Fibroblast of lung (primary cell): Measurements from ENCODE around the gene PDLIM3. TPM values are rescaled to one million over a fixed set of nuclear protein-coding genes. Genes with fewer than 3 reads are reported as not detected.

Experiments
- DNase-seq, 2 donors: peaks; one replicate each; pipeline versions ENCODE4 v3.0.0 to v3.0.0-alpha.2; 2010; ENCODE audit warnings: low read depth in 2 of 2
- H2AFZ ChIP-seq: 2 replicates; pipeline ENCODE4 v1.5.1; 2012; ENCODE audit warnings: low read length, control low read depth, inconsistent platforms
- H3K27ac ChIP-seq: 2 replicates; pipeline ENCODE4 v1.5.1; 2011; ENCODE audit warnings: low read length, control low read depth; ENCODE audit not compliant: insufficient read depth
- H3K27me3 ChIP-seq: 2 replicates; pipeline ENCODE4 v1.5.1; 2011; ENCODE audit warnings: mild to moderate bottlenecking, low read length; ENCODE audit not compliant: control insufficient read depth, insufficient read depth
- H3K36me3 ChIP-seq: 2 replicates; pipeline ENCODE4 v1.5.1; 2011; ENCODE audit warnings: low read length; ENCODE audit not compliant: control insufficient read depth, insufficient read depth
- H3K4me1 ChIP-seq: 2 replicates; pipeline ENCODE4 v1.5.1; 2011; ENCODE audit warnings: low read length; ENCODE audit not compliant: control insufficient read depth, insufficient read depth; ENCODE audit errors: extremely low read depth
- H3K4me2 ChIP-seq: 2 replicates; pipeline ENCODE4 v1.5.1; 2011; ENCODE audit warnings: low read length, control low read depth; ENCODE audit not compliant: insufficient read depth; ENCODE audit errors: extremely low read depth
- H3K4me3 ChIP-seq, 4 experiments: fragments of 200-600 bp in 1 of 4; sonication (generic) in 1 of 4; replicated peaks in 1 of 4; 2 replicates each; pipeline ENCODE4 v1.5.1; 2011 to 2016; ENCODE audit warnings: low read length in 4 of 4, low read depth in 3 of 4, mild to moderate bottlenecking in 3 of 4, control low read depth in 2 of 4, inconsistent platforms in 1 of 4, mixed read lengths in 1 of 4; ENCODE audit not compliant: insufficient read depth in 1 of 4; ENCODE audit errors: control extremely low read depth in 1 of 4
- H3K79me2 ChIP-seq: 2 replicates; pipeline ENCODE4 v1.5.1; 2012; ENCODE audit warnings: mild to moderate bottlenecking, low read length, inconsistent platforms; ENCODE audit not compliant: control insufficient read depth, insufficient read depth
- H3K9ac ChIP-seq: 2 replicates; pipeline ENCODE4 v1.5.1; 2011; ENCODE audit warnings: mild to moderate bottlenecking, low read length, control low read depth; ENCODE audit not compliant: insufficient read depth
- H3K9me3 ChIP-seq: 2 replicates; pipeline ENCODE4 v1.5.1; 2012; ENCODE audit warnings: low read depth, low read length; ENCODE audit not compliant: control insufficient read depth, insufficient read depth
- H4K20me1 ChIP-seq: 2 replicates; pipeline ENCODE4 v1.5.1; 2011; ENCODE audit warnings: low read length; ENCODE audit not compliant: control insufficient read depth, insufficient read depth; ENCODE audit errors: extremely low read depth
- CTCF ChIP-seq, 2 donors: IDR thresholded peaks in 1 of 2; conservative IDR thresholded peaks in 1 of 2; 1 replicate in 1 of 2; 2 replicates in 1 of 2; pipeline ENCODE4 v1.5.1; 2011 to 2012; ENCODE audit warnings: low read length in 2 of 2, control low read depth in 1 of 2, inconsistent platforms in 1 of 2, low read depth in 1 of 2, mild to moderate bottlenecking in 1 of 2
- EZH2 ChIP-seq: IDR thresholded peaks from 2 replicates; pipeline ENCODE4 v1.5.1; 2012; ENCODE audit warnings: low read length, control low read depth, mild to moderate bottlenecking; ENCODE audit errors: missing control alignments
- polyA plus RNA-seq, 2 donors: library from polyadenylated mRNA; depleted of rRNA in 1 of 2; stranded (reverse) in 1 of 2; unstranded in 1 of 2; fragments of >200 nt; gene quantifications; 2 replicates each; pipeline ENCODE4 v1.2.1, GENCODE V29; 2011 to 2012; ENCODE audit warnings: missing spikeins in 1 of 2
- total RNA-seq: library from RNA; depleted of rRNA; stranded (reverse); fragments of >200 nt; gene quantifications from 2 replicates; pipeline ENCODE4 v1.2.1, GENCODE V29; 2014

PDLIM3 gene
- total and polyA plus RNA-seq, 2 donors (not counting 1 experiment from before 2014, with no cell fraction given) = 8.7 to 20.8 TPM

GRCh38 chr4:185464183-185464582, 71.1 kb downstream of the PDLIM3 start:
- H3K27me3 ChIP-seq = no peaks in the 10 kb centered on the region
- TF ChIP-seq EZH2 (no peak), CTCF (conservative IDR thresholded peaks at IDR 0.05 in 1 of 2, IDR thresholded peaks at IDR 0.05 in 1 of 2; ENCODE audit: low read depth in 1 of 2, low read length in 2 of 2) (no peak)
- no peak overlapping the region for H3K4me2 ChIP-seq
- no peak overlapping the region for H3K4me3 ChIP-seq
- no peak for DNase-seq
- no peaks in the 10 kb centered on the region for H3K4me1 ChIP-seq
- H3K79me2 ChIP-seq = no peaks in the 10 kb centered on the region
- H3K9ac ChIP-seq = no peak overlapping the region
- no peaks in the 10 kb centered on the region for H4K20me1 ChIP-seq
- no peaks in the 10 kb centered on the region for H3K36me3 ChIP-seq
- H3K27ac ChIP-seq = no peak overlapping the region
- no peak overlapping the region for H2AFZ ChIP-seq
- H3K9me3 ChIP-seq = no peaks in the 10 kb centered on the region

- Histone ChIP-seq H3K79me2 (no peaks in the 10 kb centered on the region), H2AFZ (no peak overlapping the region), H3K4me3 (no peak overlapping the region), H3K9me3 (no peaks in the 10 kb centered on the region), H3K4me2 (no peak overlapping the region), H3K27ac (no peak overlapping the region), H3K36me3 (no peaks in the 10 kb centered on the region), H4K20me1 (no peaks in the 10 kb centered on the region), H3K27me3 (no peaks in the 10 kb centered on the region), H3K9ac (no peak overlapping the region), H3K4me1 (no peaks in the 10 kb centered on the region)
- no peak for DNase-seq
- TF ChIP-seq EZH2 = no peak
- TF ChIP-seq CTCF (conservative IDR thresholded peaks at IDR 0.05 in 1 of 2, IDR thresholded peaks at IDR 0.05 in 1 of 2; ENCODE audit: low read depth in 1 of 2, low read length in 2 of 2) = no peak
Observed at GRCh38 chr4:185463541-185463940, 71.8 kb downstream of the PDLIM3 start.

GRCh38 chr4:185461565-185461964, 73.7 kb downstream of the PDLIM3 start:
- Histone ChIP-seq H3K4me3 (no peak overlapping the region), H3K9ac (no peak overlapping the region), H3K4me2 (no peak overlapping the region), H3K79me2 (no peaks in the 10 kb centered on the region), H3K27ac (no peak overlapping the region), H3K9me3 (no peaks in the 10 kb centered on the region), H2AFZ (no peak overlapping the region), H3K36me3 (no peaks in the 10 kb centered on the region), H3K4me1 (no peaks in the 10 kb centered on the region), H4K20me1 (no peaks in the 10 kb centered on the region), H3K27me3 (no peaks in the 10 kb centered on the region)
- TF ChIP-seq CTCF (conservative IDR thresholded peaks at IDR 0.05 in 1 of 2, IDR thresholded peaks at IDR 0.05 in 1 of 2; ENCODE audit: low read depth in 1 of 2, low read length in 2 of 2) = no peak
- no peak for TF ChIP-seq EZH2
- DNase-seq = no peak
